GM21825 (cell line): ENCODE results near the gene HERC5.
"Not testable (repeated sequence)": the region's sequence is repeated elsewhere in the genome, so short reads cannot be mapped to it uniquely, and the experiment has no call there.

Source experiments
- ATAC-seq: cut with Tn5 transposase; IDR thresholded peaks from one replicate; pipeline ENCODE4 v1.9.1; 2021; ENCODE audit warnings: mild to moderate bottlenecking, moderate library complexity; ENCODE audit not compliant: unreplicated experiment

Gene HERC5

GRCh38 chr4:88456670-88457306, at the start of gene HERC5:
Gene HERC5, plus strand, starts transcription at chr4:88457119. Its CDS starts 151 bp downstream, at chr4:88457270.
- ATAC-seq, result peak; percentile 93

GRCh38 chr4:88409206-88409605, 47.7 kb upstream of the HERC5 start:
- ATAC-seq, result no peak

GRCh38 chr4:88409789-88410188, 47.1 kb upstream of the HERC5 start:
- no peak for ATAC-seq

- no peak for ATAC-seq
Observed at GRCh38 chr4:88411491-88412096, 45.3 kb upstream of the HERC5 start.

GRCh38 chr4:88413801-88414200, 43.1 kb upstream of the HERC5 start:
- ATAC-seq, result no peak

GRCh38 chr4:88414755-88415154, 42.2 kb upstream of the HERC5 start:
- ATAC-seq, result no peak

GRCh38 chr4:88415982-88416381, 40.9 kb upstream of the HERC5 start:
- ATAC-seq, result no peak

GRCh38 chr4:88418411-88418810, 38.5 kb upstream of the HERC5 start:
- no peak for ATAC-seq

- ATAC-seq, result peak; percentile 60
Observed at GRCh38 chr4:88419874-88420273, 37.0 kb upstream of the HERC5 start.

- ATAC-seq, result no peak
Observed at GRCh38 chr4:88420844-88421243, 36.1 kb upstream of the HERC5 start.

GRCh38 chr4:88422403-88422802, 34.5 kb upstream of the HERC5 start:
- ATAC-seq, result no peak

GRCh38 chr4:88429401-88429800, 27.5 kb upstream of the HERC5 start:
- ATAC-seq, result no peak

- no peak for ATAC-seq
Observed at GRCh38 chr4:88435987-88436693, 20.8 kb upstream of the HERC5 start.

GRCh38 chr4:88437873-88438272, 19.0 kb upstream of the HERC5 start:
- not testable (repeated sequence) for ATAC-seq

- no peak for ATAC-seq
Observed at GRCh38 chr4:88439161-88439760, 17.7 kb upstream of the HERC5 start.

- ATAC-seq, result no peak
Observed at GRCh38 chr4:88440146-88440545, 16.8 kb upstream of the HERC5 start.

- ATAC-seq, result no peak
Observed at GRCh38 chr4:88441696-88442095, 15.2 kb upstream of the HERC5 start.

- ATAC-seq, result no peak
Observed at GRCh38 chr4:88442689-88443191, 14.2 kb upstream of the HERC5 start.

GRCh38 chr4:88443486-88443885, 13.4 kb upstream of the HERC5 start:
- ATAC-seq, result no peak

- no peak for ATAC-seq
Observed at GRCh38 chr4:88445252-88445651, 11.7 kb upstream of the HERC5 start.

GRCh38 chr4:88446124-88446523, 10.8 kb upstream of the HERC5 start:
- ATAC-seq, result no peak
